Mesangial cell (primary cell): ENCODE results near the gene MAGI3. TPM values are rescaled to one million over a fixed set of nuclear protein-coding genes. Genes with fewer than 3 reads are reported as not detected.

Source experiments
- total RNA-seq: library from RNA; depleted of rRNA; stranded (reverse); fragments of >200 nt; gene quantifications from 2 replicates; pipeline ENCODE4 v1.2.3, GENCODE V29; 2015

Gene MAGI3
- total RNA-seq = 4.3 and 8.1 TPM in 2 replicates

GRCh38 chr1:113389953-113390834, at the start of gene MAGI3:
Gene MAGI3 (plus strand): TSS chr1:113390515. CDS start chr1:113391034, 519 bp downstream.

